Muscle of arm (tissue), 12 donors: ENCODE measurements around the gene PTPA. TPM values are rescaled to one million over a fixed set of nuclear protein-coding genes. Genes with fewer than 3 reads are reported as not detected.
A peak's percentile ranks its signal among the peaks of the same experiment; 100 is the strongest.
"Not testable (repeated sequence)": the region's sequence is repeated elsewhere in the genome, so short reads cannot be mapped to it uniquely, and the experiment has no call there.

Experiments
- DNase-seq: peaks from one replicate; pipeline ENCODE4 v3.0.0-alpha.2; 2013
- polyA plus RNA-seq, 12 donors: library from polyadenylated mRNA; unstranded; fragments of 120-200 nt; gene quantifications; one replicate each; pipeline ENCODE4 v1.2.1, GENCODE V29; 2013; ENCODE audit not compliant: insufficient read length in 12 of 12

PTPA gene
- polyA plus RNA-seq, 12 donors = 73.2 to 155 (median 116) TPM; not detected in 1

DNA sequence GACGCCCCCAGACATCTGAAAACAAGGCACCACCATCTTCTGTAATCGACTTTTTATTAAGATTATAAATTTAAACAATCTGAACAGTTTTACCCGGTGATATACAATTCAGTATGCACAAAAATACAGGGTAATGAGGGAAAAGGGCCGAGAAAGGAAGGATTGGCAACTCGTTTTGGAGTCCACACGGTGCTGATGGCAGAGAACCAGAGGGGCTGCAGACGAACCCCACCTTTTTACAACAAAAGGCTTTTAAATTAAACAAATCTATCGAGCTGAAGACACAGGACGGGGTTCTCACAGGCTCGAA lies 64.3 kb downstream of the PTPA start:
- no peak for DNase-seq

DNA sequence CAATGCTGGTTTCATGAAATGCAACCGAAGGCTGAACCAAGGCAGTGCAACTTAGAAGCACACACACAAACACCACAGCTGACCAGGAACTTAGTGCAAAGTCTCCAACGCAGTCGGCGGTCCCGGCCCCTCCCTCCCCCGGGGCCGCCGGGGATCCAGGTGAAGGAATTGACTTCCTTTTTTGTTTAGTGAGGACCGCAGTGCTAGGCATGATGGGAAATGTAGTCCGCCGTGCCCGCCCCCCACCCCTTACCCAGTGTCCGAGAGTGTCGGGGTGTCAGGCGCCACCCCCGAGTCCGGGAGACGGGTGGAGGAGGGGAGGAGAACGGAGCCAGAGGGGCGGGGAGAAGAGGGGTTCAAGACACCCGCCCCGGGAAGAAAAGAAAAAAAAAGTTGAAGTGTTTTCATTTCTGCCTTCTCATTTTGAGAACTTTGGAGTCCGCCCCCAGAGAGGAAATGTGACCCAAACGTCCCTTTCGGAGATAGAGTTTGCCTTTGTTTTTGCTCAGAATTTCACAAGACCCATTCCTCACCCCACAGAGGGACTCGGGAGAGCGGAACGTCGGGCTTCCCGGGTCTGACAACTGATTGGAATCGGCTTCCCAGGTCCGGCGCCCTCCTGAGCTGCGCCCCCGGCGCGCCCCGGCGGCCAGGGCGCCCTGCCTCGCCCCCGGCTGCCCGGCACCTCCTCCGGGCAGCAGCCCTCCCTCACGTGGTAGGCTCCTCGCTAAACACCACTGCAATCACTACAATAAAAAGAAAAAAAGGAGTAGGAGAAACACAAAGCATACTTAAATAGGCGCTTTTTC lies 64.8 kb downstream of the PTPA start:
- peak; percentile 91 for DNase-seq

- no peak for DNase-seq
Measured at GRCh38 chr9:129176701-129177442, 65.7 kb downstream of the PTPA start.

DNA sequence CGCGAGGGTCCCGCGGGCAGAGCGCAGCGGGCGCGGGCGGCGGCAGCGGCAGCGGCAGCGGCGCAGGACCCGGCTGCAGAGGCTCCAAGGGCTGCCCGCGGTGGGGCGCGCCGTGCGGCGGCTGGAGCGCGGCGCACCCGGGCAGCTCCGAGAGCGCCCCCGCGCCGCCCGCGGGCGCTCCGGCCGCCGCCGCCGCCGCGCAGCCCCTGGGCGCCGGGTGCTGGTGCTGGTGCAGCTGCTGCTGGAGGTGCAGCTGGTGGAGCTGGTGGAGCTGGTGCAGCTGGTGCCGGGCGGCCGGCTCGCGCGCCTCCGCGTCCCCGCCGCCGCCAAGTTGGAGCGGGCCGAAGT lies 66.2 kb downstream of the PTPA start:
- DNase-seq = no peak

DNA sequence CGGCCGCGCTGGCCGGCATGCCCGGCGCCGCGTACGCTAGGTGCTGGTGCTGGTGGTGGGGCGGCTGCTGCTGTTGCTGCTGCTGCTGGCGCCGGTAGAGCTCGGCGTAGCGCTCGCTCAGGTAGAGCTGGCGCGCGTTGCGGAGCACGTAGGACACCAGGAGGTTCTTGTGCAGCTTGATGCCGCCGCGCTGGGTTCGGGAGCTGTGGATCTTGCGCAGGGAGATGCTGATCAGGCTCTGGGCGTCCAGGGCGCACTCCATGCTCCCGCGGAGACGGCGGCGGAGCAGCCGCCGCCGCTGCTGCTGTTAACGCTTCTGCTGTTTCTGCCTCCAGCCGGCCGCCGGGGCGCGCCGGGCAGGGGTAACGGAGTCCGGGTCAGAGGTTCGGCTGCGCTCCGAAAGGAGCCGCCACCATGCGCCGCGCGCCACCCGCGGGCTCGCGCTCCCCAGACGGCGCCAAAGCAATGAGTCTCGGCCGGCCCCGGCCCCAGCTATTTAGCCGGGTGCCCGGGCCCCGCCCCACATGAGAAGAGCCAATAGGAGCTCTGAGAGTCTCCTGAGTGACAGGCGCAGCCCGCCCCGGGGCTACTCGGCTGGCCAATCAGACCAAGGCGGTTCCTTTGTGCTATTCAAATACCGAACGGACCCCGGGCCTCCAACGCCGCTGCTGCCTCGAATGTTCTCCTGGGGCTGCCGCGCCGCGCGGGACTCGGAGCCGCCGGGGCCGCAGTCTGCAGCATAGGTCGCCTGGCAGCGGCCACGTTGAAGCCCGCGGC lies 66.8 kb downstream of the PTPA start, which contains the start of gene IER5L:
TSS of gene IER5L (minus strand) at position 471 of the 777 bp plus-strand sequence. CDS start at position 262, 209 bp downstream.
- peak; percentile 95 for DNase-seq

- no peak for DNase-seq
Measured at GRCh38 chr9:129178568-129179382, 67.6 kb downstream of the PTPA start.

- no peak for DNase-seq
Measured at GRCh38 chr9:129181246-129181645, 70.0 kb downstream of the PTPA start.

DNA sequence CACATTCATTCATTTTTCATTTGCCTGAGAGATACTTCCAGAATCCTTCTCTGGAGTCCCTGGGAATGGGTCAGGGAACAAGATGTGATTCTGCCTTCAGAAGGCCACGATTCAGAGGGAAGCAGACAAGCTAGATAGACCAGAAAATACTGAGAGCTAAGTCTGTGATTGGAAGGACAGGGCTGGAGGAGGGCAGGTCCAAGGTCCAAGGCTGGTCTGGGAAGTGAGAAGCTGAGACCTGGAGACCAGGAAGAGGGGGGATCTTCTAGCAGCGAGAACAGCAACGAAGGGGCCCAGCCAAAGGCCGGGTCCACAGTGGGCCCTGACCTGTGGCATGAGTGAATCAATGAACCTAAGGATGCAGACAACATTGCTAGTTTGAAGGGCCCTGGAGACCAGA lies 70.9 kb downstream of the PTPA start:
- DNase-seq = no peak

DNA sequence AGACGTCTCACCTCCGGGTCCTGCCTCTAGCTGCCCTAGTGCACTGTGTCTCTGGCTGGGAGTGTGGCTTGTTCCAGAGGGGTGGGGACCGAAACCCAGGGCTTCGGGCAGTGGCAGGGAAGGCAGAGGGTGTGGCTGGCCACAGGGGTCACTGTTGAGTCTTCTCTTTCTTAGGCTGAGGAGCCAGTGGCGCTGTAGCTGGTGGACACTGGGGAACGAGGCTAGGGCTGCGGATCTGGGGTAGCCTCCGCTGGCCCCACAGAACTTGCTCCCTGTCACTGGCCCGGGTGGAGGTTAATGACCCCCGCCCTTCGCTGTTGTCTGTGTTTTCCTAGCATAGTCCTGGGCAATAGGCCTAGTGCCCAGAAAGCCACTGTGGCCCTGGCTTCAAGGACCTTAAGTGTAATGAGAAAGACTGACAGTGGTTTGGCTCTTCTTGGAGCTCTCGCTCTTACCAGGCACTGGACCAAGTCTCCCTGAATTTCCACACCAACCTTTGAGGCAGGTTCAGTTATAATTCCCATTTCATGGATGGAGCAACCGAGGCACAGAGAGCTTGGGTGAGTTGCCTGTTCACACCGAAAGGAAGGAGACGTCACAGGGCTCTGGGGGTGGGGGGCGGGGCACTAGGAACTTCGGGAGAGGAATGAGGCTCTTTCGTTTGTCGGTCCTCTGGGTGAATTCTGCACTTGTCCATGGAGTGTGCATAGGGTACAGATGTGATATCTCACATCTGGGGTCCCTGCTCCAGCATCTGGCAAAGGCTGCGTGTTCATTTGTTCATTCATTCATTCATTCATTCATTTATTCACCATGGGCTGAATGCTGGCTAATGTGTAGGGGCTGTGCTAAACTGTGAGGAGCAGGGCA lies 71.6 kb downstream of the PTPA start:
- DNase-seq = no peak

DNA sequence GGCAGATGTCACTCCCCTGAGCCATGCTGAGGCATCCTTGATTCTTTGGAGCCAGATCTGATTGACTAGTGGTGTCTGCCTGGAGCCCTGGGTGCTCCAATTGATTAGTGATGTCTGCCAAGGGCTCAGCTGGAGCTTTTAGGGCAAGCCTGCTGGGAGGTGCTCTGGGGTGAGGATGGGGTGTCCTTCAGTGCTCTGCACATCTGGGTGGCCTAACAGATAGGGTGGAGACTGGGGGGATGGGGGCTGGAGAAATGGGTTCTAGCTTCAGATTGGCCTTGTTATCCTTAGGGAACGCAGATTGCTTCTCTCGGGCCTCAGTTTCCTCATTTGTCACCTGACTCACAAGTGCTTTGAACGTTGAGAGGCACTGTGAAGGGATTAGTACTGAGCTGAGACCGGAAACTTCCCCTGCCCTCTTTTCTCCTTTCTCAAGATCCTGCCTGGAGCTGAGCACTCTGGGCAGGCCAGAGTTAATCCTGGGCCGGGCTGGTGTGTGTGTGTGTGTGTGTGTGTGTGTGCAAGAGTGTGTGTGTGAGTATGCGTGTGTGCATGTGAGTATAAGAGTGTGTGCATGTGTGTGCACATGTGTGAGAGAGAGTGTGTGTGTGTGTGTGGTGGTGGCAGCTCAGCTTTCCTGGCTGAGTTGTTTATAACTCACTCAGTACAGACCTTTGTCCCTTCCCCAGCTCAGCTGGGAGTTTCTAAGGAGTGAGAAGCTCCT lies 72.4 kb downstream of the PTPA start:
- DNase-seq = no peak

DNA sequence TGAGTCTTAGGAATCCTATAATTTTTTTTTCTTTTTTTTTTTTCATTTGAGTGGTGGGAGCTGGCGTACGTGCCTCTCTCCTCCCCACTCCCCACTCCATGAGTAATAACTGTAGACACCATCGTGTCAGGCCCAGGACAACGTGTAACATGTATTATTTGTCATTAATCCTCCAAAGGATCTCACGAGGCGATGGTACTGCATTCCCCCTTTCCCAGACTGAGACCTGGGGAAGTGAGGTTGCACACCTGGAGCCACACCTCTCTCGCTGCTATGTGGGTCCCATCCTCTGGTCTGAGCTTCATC lies 73.0 kb downstream of the PTPA start:
- DNase-seq = no peak

DNA sequence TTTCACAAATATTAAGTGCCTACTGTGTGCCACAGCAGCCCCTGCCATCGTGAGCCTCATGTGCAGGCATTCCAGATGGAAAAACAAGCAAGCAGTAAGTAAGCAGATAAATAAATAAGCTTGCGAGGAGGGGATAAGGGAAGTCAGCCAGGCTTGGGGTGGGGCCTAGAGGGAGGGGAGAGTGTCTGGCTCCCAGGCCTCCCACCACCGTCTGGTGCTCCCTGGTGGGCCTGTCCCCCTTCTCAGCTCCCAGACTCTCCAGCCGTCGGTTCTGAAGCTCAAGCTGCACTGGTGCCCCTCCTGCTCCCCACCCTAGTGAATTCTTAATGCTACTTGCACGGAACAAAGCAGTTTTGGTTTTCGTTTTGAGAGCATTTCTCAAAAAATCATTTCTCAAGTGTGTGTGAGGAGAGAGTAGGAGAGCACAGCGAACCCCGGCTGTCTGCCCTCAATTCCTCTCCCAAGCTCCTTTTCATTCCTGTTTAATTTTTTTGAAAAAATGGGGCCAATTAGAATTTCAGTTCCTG lies 73.4 kb downstream of the PTPA start:
- no peak for DNase-seq

- DNase-seq = no peak
Measured at GRCh38 chr9:129185402-129185801, 74.2 kb downstream of the PTPA start.

- DNase-seq = no peak
Measured at GRCh38 chr9:129185991-129186390, 74.8 kb downstream of the PTPA start.

DNA sequence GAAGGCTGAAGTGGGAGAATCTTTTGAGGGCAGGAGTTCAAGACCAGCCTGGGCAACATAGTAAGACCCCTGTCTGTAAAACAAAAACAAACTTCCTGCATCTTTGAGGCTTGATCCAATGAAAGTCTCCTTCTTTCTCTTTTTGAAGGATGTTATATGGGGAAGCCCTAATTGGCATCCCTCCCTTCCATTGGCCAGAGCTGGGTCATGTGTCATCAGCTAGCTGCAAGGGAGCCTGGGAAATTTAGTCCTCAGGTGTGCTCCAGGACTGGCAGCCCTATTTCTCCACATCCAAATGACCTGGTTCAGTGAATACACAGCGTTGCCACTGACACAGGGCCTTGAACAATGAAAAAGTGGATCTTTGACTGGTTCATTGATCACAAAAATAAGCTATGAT lies 75.8 kb downstream of the PTPA start:
- no peak for DNase-seq

DNA sequence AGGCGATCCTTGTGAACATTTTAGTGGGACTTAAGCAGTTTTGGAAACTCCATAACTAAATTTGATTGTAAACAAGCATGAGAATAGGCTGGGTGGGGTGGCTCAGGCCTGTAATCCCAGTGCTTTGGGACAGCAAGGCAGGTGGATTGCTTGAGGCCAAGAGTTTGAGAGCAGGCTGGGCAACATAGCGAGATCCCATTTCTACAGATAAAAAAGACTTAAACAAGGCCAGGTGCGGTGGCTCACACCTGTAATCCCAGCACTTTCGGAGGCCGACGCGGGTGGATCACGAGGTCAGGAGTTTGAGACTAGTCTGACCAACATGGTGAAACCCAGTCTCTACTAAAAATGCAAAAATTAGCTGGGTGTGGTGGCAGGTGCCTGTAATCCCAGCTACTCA lies 78.8 kb downstream of the PTPA start:
- DNase-seq = not testable (repeated sequence)

- no peak for DNase-seq
Measured at GRCh38 chr9:129191234-129191633, 80.0 kb downstream of the PTPA start.

GRCh38 chr9:129193655-129194054 lies 82.4 kb downstream of the PTPA start:
- no peak for DNase-seq

DNA sequence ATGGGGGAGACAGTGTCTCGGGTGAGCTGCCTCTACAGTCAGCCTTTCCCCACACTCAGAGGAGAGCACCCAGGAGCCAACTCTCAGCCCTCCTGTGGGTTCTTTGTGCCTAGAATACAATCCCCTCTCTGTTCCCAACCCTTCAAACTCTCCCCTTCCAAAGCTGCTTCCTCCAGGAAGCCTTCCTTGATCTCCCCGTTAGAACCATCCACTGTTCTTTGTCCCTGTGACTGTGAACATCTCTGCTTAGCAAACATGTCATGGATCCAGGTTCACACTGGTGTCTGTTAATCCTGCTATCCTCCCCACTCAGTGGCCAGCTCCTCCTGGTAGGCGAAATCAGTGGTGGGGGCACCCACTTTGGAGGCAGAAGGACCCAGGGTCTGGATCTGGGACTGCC lies 83.0 kb downstream of the PTPA start:
- no peak for DNase-seq

DNA sequence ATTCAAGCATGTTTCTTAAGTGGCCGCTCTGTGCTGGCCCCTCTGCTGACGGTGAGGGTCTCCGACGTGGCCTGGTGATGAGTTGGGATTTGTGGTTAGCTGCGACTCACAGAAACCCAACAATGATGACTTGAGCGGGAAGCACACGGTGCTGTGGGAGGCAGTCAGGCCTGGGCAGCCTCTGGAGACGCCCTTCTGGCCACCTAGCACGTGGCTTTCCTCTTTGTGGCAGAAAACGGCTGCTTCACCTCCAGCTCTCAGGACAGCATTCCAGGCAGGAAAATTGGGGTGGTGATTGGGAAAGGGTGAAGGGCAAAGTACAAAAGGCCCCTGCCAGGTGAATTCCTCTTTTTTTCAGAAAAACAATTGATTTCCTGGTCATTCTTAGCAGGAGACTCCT lies 84.4 kb downstream of the PTPA start:
- no peak for DNase-seq
